MCF 10A (cell line): ENCODE results near the gene PRRX1. TPM values are rescaled to one million over a fixed set of nuclear protein-coding genes. Genes with fewer than 3 reads are reported as not detected.

ENCODE experiments used
- BruUV-seq: library from RNA; stranded (reverse); fragments of 400-500 nt; replicated peaks from 2 replicates; lab custom pipeline; 2021; lab: Mats Ljungman, UMichigan
- CTCF ChIA-PET: fragments of 300-600 bp; sonication (Branson Sonifier 250); formaldehyde crosslinking; extraction: SDS; loops from one replicate; lab custom pipeline; 2021; ENCODE audit warnings: antibody characterized with exemption, inconsistent platforms; lab: Yijun Ruan, JAX
- POLR2A ChIA-PET: fragments of 300-600, 350-650 bp; sonication (Branson Sonifier 250); formaldehyde crosslinking; extraction: SDS; loops from one replicate; lab custom pipeline; 2020; ENCODE audit warnings: antibody characterized with exemption, inconsistent platforms; lab: Yijun Ruan, JAX
- DNase-seq: peaks from one replicate; pipeline ENCODE4 v3.0.0-alpha.2; 2018; ENCODE audit not compliant: unreplicated experiment
- H3K27ac Mint-ChIP-seq: one replicate; pipeline ENCODE4 v1.8.0; 2022; ENCODE audit warnings: mild to moderate bottlenecking, low read depth, mixed read lengths; ENCODE audit not compliant: unreplicated experiment
- H3K27me3 Mint-ChIP-seq: one replicate; pipeline ENCODE4 v1.8.0; 2022; ENCODE audit warnings: mixed read lengths; ENCODE audit not compliant: insufficient read depth, unreplicated experiment
- H3K36me3 Mint-ChIP-seq: one replicate; pipeline ENCODE4 v1.8.0; 2022; ENCODE audit warnings: mild to moderate bottlenecking, moderate library complexity, mixed read lengths; ENCODE audit not compliant: insufficient read depth, unreplicated experiment
- H3K4me1 Mint-ChIP-seq: one replicate; pipeline ENCODE4 v1.8.0; 2022; ENCODE audit warnings: mixed read lengths; ENCODE audit not compliant: insufficient read depth, unreplicated experiment
- H3K4me3 Mint-ChIP-seq: one replicate; pipeline ENCODE4 v1.8.0; 2022; ENCODE audit warnings: mild to moderate bottlenecking, moderate library complexity, mixed read lengths; ENCODE audit not compliant: unreplicated experiment
- H3K9me3 Mint-ChIP-seq: one replicate; pipeline ENCODE4 v1.8.0; 2022; ENCODE audit warnings: mixed read lengths; ENCODE audit not compliant: unreplicated experiment
- intact Hi-C: fragments of 100-400 bp; cut with micrococcal nuclease; formaldehyde crosslinking; loops from 2 replicates; pipeline ENCODE4 v1.14.1; 2022
- total RNA-seq: library from RNA; stranded (reverse); gene quantifications from 2 replicates; pipeline ENCODE4 v1.2.3, GENCODE V29; 2022
- TF ChIP-seq, protein P1 (sequence below): fragments of 200-600 bp; IDR thresholded peaks from one replicate; pipeline ENCODE4 v1.8.0; 2022; ENCODE audit warnings: antibody characterized with exemption, mild to moderate bottlenecking; ENCODE audit not compliant: unreplicated experiment

PRRX1 gene
- total RNA-seq, 1 experiment from 2014 or later = not detected

DNA sequence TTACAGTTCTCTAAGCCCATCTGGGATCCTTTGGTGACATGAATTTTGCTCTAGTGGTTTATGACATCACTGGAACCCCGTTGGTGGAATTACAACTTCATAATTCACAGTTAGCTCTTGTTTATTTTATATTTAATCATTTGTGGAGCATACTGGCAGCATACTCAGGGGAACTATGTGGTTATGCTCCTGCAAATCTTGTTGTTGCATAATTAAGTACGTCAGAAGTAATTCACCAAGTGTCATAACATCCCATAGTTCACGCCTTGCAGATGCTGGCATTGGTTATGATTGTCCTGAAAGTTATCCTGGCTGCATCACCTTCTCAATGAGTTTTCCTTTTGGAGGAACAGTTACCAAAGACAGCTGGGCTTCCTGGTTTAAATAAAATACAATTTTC lies 16.5 kb downstream of the PRRX1 start:
- H3K4me3 Mint-ChIP-seq = no peak overlapping the region
- POLR2A ChIA-PET = no interaction called here
- BruUV-seq = no TSS peak
- CTCF ChIA-PET = interaction anchor here (1.3 kb wide), 1 partner anchor 8 kb away, joined by 4 read pairs; no protein-coding TSS in a partner anchor
- H3K4me1 Mint-ChIP-seq = peaks cover 4% of the 10 kb centered on the region
- H3K27ac Mint-ChIP-seq = no peak overlapping the region
- TF ChIP-seq, protein P1, sequence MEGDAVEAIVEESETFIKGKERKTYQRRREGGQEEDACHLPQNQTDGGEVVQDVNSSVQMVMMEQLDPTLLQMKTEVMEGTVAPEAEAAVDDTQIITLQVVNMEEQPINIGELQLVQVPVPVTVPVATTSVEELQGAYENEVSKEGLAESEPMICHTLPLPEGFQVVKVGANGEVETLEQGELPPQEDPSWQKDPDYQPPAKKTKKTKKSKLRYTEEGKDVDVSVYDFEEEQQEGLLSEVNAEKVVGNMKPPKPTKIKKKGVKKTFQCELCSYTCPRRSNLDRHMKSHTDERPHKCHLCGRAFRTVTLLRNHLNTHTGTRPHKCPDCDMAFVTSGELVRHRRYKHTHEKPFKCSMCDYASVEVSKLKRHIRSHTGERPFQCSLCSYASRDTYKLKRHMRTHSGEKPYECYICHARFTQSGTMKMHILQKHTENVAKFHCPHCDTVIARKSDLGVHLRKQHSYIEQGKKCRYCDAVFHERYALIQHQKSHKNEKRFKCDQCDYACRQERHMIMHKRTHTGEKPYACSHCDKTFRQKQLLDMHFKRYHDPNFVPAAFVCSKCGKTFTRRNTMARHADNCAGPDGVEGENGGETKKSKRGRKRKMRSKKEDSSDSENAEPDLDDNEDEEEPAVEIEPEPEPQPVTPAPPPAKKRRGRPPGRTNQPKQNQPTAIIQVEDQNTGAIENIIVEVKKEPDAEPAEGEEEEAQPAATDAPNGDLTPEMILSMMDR = no peak
- no peaks in the 10 kb centered on the region for H3K36me3 Mint-ChIP-seq
- H3K27me3 Mint-ChIP-seq = no peaks in the 10 kb centered on the region
- intact Hi-C loops = no loop called here
- H3K9me3 Mint-ChIP-seq = no peaks in the 10 kb centered on the region
- peak; percentile 35 for DNase-seq

- H3K9me3 Mint-ChIP-seq = no peaks in the 10 kb centered on the region
These were observed 18.2 kb downstream of the PRRX1 start for GRCh38 chr1:170682169-170682568.

GRCh38 chr1:170682809-170683208 lies 18.9 kb downstream of the PRRX1 start:
- Mint-ChIP-seq H3K9me3 (no peaks in the 10 kb centered on the region), H3K27me3 (no peaks in the 10 kb centered on the region), H3K36me3 (no peaks in the 10 kb centered on the region), H3K4me1 (peaks cover 4% of the 10 kb centered on the region), H3K4me3 (no peak overlapping the region), H3K27ac (no peak overlapping the region)
- DNase-seq = no peak
- no TSS peak for BruUV-seq
- TF ChIP-seq, protein P1 = no peak
- intact Hi-C loops = no loop called here
- ChIA-PET CTCF (interaction anchor here (1.0 kb wide), 1 partner anchor 75 kb away, joined by 3 read pairs; no protein-coding TSS in a partner anchor), POLR2A (no interaction called here)

More at GRCh38 chr1:170682169-170682568, 18.2 kb downstream of the PRRX1 start:
- intact Hi-C loops = no loop called here
- no TSS peak for BruUV-seq
- Mint-ChIP-seq H3K27ac (no peak overlapping the region), H3K4me3 (no peak overlapping the region), H3K36me3 (no peaks in the 10 kb centered on the region), H3K4me1 (peaks cover 4% of the 10 kb centered on the region), H3K27me3 (no peaks in the 10 kb centered on the region)
- CTCF ChIA-PET = interaction anchor here (0.6 to 1.0 kb wide), 3 partner anchors 8 to 754 kb away, joined by 3 to 4 read pairs (median 3); no protein-coding TSS in a partner anchor
- TF ChIP-seq, protein P1 = no peak
- no peak for DNase-seq
- POLR2A ChIA-PET = no interaction called here

DNA sequence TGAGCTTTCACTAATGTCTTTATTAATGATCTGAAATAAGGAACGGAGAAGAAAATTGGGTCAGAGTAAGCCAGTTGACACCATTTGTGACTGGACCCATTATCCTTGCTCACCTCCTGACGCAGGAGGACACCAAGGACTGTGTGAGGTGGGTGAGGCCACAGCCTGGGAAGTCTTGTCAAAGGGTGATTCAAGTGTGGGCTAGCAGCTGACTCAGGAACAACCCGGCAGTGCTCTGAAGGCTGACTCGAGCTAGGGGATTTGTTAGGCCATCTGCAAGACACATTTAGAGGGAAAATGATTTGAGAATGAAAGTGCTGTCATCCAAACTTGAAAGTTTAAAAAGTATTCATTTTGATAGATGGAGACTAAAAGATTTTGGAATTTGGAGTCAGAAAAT lies 21.2 kb downstream of the PRRX1 start:
- H3K36me3 Mint-ChIP-seq = no peaks in the 10 kb centered on the region
- H3K27ac Mint-ChIP-seq = no peak overlapping the region
- BruUV-seq = no TSS peak
- no peak for DNase-seq
- no peaks in the 10 kb centered on the region for H3K27me3 Mint-ChIP-seq
- H3K4me1 Mint-ChIP-seq = peaks cover 11% of the 10 kb centered on the region
- POLR2A ChIA-PET = no interaction called here
- H3K4me3 Mint-ChIP-seq = no peak overlapping the region
- intact Hi-C loops = loop anchor here (5.0 kb wide), 1 partner anchor 153 kb away; the partner anchor contains the start of gene GORAB
- TF ChIP-seq, protein P1 = no peak
- CTCF ChIA-PET = interaction anchor here (0.8 kb wide), 1 partner anchor 682 kb away, joined by 3 read pairs; no protein-coding TSS in a partner anchor
- no peaks in the 10 kb centered on the region for H3K9me3 Mint-ChIP-seq
